Measurements from ENCODE around the gene PPFIA1. TPM values are rescaled to one million over a fixed set of nuclear protein-coding genes. Genes with fewer than 3 reads are reported as not detected.

The PPFIA1 gene
- total and polyA plus RNA-seq, 10 of the 15 experiments (the other 5 are each of a cell fraction or from before 2014, with no cell fraction given): 5.2 to 26.2 (median 15.8) TPM

DNA sequence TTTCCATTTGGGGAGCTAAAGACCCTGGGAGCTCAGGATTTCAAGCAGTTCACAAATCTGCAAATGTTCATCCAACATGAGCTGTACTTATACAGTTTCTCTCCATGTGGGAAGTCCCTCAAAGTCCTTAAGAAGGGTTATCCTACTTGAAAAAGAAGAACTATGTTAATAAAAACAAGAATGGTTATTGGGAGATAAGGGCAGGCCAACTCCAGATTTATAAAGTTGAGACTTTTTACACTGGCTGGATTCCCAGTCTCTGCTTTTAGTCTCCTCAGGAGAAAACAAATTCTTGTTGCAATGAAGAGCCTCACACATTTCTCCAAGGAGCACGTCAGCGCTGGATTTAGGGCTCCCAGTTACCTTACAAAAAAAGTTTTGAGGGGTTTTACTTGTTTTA is 93.7 kb downstream of the PPFIA1 start (continued):
- TF ChIP-seq, protein P1, sequence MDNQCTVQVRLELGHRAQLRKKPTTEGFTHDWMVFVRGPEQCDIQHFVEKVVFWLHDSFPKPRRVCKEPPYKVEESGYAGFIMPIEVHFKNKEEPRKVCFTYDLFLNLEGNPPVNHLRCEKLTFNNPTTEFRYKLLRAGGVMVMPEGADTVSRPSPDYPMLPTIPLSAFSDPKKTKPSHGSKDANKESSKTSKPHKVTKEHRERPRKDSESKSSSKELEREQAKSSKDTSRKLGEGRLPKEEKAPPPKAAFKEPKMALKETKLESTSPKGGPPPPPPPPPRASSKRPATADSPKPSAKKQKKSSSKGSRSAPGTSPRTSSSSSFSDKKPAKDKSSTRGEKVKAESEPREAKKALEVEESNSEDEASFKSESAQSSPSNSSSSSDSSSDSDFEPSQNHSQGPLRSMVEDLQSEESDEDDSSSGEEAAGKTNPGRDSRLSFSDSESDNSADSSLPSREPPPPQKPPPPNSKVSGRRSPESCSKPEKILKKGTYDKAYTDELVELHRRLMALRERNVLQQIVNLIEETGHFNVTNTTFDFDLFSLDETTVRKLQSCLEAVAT (IDR thresholded peaks at IDR 0.05): no peak

DNA sequence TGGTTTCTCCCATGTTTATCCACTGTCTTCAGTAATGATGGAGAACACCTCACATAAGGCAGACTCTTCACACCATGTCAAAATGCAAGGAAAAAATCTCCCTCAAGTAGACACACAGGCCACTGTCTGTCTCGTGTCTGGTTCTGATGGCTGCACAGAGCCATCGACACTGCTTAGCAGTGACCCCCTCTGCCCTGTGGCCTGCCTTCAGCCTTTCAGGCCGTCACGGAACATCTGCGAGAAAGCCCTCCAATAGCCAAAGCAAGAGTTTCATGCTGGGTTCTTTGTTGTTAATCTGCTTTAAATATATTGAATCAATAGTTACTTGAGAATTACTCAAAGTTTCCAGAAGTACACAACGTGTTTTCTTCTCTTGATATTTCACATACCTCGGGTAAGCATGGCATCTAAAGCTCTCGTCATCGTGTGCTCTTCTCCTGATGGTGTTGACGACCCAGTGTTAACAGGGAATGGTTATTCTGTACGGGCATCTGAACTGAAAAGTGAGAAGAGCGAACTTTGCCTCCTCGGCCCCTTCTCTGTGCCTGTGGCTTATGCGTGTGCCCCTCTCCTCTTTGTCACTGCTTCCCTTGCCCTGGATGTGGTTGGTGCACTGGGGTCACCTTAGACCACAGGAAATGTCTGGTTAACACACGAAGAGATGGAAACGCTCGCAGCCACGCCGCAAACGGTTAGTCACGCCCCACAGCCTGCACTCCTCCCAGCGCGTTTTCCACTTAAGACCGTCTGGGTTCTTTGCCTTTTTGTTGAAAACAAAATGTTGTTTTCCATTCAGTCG is 94.5 kb downstream of the PPFIA1 start:
- Histone ChIP-seq H3K4me1 (ENCODE audit: control insufficient read depth, insufficient read depth, low read length) (no peaks in the 10 kb centered on the region), H3K9me3 (replicated peaks; ENCODE audit: control insufficient read depth, insufficient read depth, low read length) (no peaks in the 10 kb centered on the region), H4K20me1 (ENCODE audit: control insufficient read depth, insufficient read depth) (no peaks in the 10 kb centered on the region), H3K27me3 (replicated peaks in 1 of 2; ENCODE audit: control insufficient read depth in 2 of 2, insufficient read depth in 2 of 2, low read length in 1 of 2) (no peaks in the 10 kb centered on the region), H3K27ac (ENCODE audit: control insufficient read depth, insufficient read depth) (no peak overlapping the region), H3K79me2 (ENCODE audit: control insufficient read depth, insufficient read depth, low read length) (no peaks in the 10 kb centered on the region), H3K9ac (ENCODE audit: control insufficient read depth, insufficient read depth, low read length) (no peak overlapping the region), H3K4me2 (ENCODE audit: control insufficient read depth, insufficient read depth) (no peak overlapping the region), H2AFZ (ENCODE audit: control insufficient read depth, low read depth, low read length) (no peak overlapping the region), H3K36me3 (ENCODE audit: control insufficient read depth in 2 of 2, insufficient read depth in 2 of 2, low read length in 1 of 2) (peaks cover 6% of the 10 kb centered on the region in 2 experiments), H3K4me3 (no peak overlapping the region)
- ChIA-PET POLR2A (no interaction called here), RAD21 (ENCODE audit: unreplicated experiment) (no interaction called here), SMC1A (ENCODE audit: uncharacterized antibody, unreplicated experiment) (interaction anchor here (1.1 kb wide), 1 partner anchor 12 kb away, joined by 3 read pairs; no protein-coding TSS in a partner anchor), CTCF (no interaction called here)
- intact Hi-C loops (cut with micrococcal nuclease; ENCODE audit: unreplicated experiment) (no loop called here), in situ Hi-C loops (cut with MboI) (no loop called here)
- DNase-seq (ENCODE audit: low read depth, low spot score): peak; percentile 3
- TF ChIP-seq, protein P2, sequence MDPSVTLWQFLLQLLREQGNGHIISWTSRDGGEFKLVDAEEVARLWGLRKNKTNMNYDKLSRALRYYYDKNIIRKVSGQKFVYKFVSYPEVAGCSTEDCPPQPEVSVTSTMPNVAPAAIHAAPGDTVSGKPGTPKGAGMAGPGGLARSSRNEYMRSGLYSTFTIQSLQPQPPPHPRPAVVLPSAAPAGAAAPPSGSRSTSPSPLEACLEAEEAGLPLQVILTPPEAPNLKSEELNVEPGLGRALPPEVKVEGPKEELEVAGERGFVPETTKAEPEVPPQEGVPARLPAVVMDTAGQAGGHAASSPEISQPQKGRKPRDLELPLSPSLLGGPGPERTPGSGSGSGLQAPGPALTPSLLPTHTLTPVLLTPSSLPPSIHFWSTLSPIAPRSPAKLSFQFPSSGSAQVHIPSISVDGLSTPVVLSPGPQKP (IDR thresholded peaks at IDR 0.05; ENCODE audit: low read depth, low read length): no peak
- TF ChIP-seq RUNX3 (IDR thresholded peaks at IDR 0.05; ENCODE audit: low read length): peak; percentile 81
- TF ChIP-seq MAX (IDR thresholded peaks at IDR 0.05; ENCODE audit: low read depth, low read length): no peak
- TF ChIP-seq PAX5 (IDR thresholded peaks at IDR 0.05; ENCODE audit: borderline replicate concordance, low read depth, low read length): peak; percentile 19; the same call in 1 of the 2 replicates
- no peak for TF ChIP-seq ZNF622 (IDR thresholded peaks at IDR 0.05)
- TF ChIP-seq PBX3 (IDR thresholded peaks at IDR 0.05; ENCODE audit: insufficient replicate concordance, low read depth, low read length): no peak
- no peak for TF ChIP-seq BACH1 (IDR thresholded peaks at IDR 0.05; ENCODE audit: borderline replicate concordance)
- no peak for TF ChIP-seq SMC3 (IDR thresholded peaks at IDR 0.05; ENCODE audit: borderline replicate concordance, low read length)
- TF ChIP-seq IRF4 (IDR thresholded peaks at IDR 0.05; ENCODE audit: low read depth, low read length): no peak
- ATAC-seq: no peak
- 41% methylated on average over 25 of the region's 25 CpGs for WGBS (ENCODE audit: insufficient coverage, insufficient replicate concordance, low lambda C conversion rate, missing lambda C conversion rate)
- FAIRE-seq: peak; percentile 57
- no TSS peak for BruUV-seq (replicated peaks)

Measured in GM12878 (cell line).